HFF-Myc (cell line): Measurements from ENCODE around the gene TBC1D14.

Experiments used
- DNase-seq: peaks from one replicate; pipeline ENCODE4 v3.0.0-alpha.2; 2011; ENCODE audit warnings: low read depth; ENCODE audit errors: extremely low read depth
- H3K4me3 ChIP-seq: replicated peaks from 2 replicates; pipeline ENCODE4 v1.5.1; 2011; ENCODE audit warnings: low read depth, mild to moderate bottlenecking, control low read depth, low read length
- CTCF ChIP-seq: IDR thresholded peaks from 2 replicates; pipeline ENCODE4 v1.5.1; 2012; ENCODE audit warnings: mild to moderate bottlenecking, low read depth, low read length, control low read depth; ENCODE audit errors: missing control alignments

The TBC1D14 gene

GRCh38 chr4:7004331-7004730 lies 94.7 kb downstream of the TBC1D14 start:
- H3K4me3 ChIP-seq, result no peak overlapping the region
- no peak for DNase-seq
- no peak for TF ChIP-seq CTCF

GRCh38 chr4:7005571-7005970 lies 95.9 kb downstream of the TBC1D14 start:
- H3K4me3 ChIP-seq, result no peak overlapping the region
- no peak for TF ChIP-seq CTCF
- no peak for DNase-seq

GRCh38 chr4:7006411-7006810 lies 96.8 kb downstream of the TBC1D14 start:
- no peak overlapping the region for H3K4me3 ChIP-seq
- DNase-seq, result no peak
- TF ChIP-seq CTCF, result no peak

GRCh38 chr4:7007142-7007907 lies 97.7 kb downstream of the TBC1D14 start:
- no peak for TF ChIP-seq CTCF
- no peak overlapping the region for H3K4me3 ChIP-seq
- DNase-seq, result no peak

- no peak overlapping the region for H3K4me3 ChIP-seq
- no peak for DNase-seq
- TF ChIP-seq CTCF, result no peak
Measured at GRCh38 chr4:7007944-7008343, 98.3 kb downstream of the TBC1D14 start.

- no peak for DNase-seq
- no peak for TF ChIP-seq CTCF
- no peak overlapping the region for H3K4me3 ChIP-seq
Measured at GRCh38 chr4:7009564-7009963, 99.9 kb downstream of the TBC1D14 start.

GRCh38 chr4:7013175-7013574 lies 103.5 kb downstream of the TBC1D14 start:
- no peak overlapping the region for H3K4me3 ChIP-seq
- no peak for DNase-seq
- TF ChIP-seq CTCF, result no peak
